Measurements from ENCODE around the gene POU2F2.

The POU2F2 gene

DNA sequence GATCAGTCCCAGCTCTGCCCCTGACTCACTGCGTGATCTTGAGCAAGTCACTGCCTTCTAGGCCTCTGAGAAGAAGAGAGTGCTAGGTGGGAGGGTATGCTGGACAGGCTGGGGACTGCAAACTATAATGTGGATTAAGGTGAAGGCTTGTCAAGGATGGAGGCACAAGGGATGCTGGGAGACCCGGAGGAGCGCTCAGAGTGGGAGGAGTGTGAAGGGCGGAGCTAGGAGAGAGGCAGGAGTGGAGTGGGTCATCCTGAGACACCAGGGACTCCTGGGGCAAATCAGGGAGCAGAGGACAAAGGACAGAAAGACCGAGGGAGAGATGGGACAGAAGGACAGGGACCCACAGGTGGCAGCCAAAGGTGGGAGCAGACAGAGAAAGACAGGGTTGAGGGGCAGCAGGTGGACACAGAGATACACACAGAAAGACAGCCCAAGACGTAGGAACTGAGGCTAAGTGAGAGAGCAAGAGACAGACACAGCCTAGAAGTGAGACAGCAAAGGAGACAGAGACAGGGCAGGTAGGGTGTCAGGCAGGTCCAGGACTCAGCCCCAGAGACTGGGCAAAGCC, 64.8 kb downstream of the POU2F2 start:
- no peak for FAIRE-seq
- TF ChIP-seq POLR2A (IDR thresholded peaks at IDR 0.05; ENCODE audit: low read depth, low read length) = no peak

DNA sequence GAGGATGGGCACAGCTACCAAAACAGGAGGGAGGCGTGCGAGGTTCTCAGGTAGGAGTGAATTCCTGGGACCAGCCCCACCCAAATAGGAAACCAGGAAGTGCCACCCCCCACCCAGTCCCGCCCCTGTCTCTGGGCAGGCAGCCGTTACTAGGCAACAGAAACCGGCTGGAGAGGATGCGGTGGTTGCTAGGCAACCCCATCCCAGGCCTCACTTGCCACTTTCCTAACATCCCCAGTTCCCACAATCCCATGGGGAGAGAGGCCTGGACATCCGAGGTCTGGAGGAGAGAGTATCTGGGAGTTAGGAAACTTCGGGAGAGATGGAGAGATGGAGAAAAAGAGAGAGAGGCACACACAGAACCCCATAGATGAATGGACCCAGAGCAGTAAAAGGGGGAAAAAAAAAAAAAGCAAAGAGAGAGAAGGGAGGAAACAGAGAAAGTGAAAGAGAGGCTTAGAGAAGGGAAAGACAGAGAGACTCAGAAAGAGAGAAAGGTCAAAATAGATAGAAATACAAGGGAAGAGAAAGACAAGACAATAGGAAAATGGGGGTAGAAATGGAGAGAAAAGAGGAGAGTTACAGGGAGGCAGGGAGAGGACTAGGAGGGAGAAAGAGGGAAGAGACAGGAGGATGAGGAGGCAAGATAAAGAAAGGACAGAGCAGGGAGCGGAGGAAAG, 66.0 kb downstream of the POU2F2 start:
- DNase-seq (ENCODE audit: insufficient read length, low spot score) (peak; percentile 66), FAIRE-seq (no peak)
- no peak for TF ChIP-seq POLR2A (IDR thresholded peaks at IDR 0.05; ENCODE audit: low read depth, low read length)

More for the DNA sequence above, 64.8 kb downstream of the POU2F2 start:
- DNase-seq (ENCODE audit: insufficient read length, low spot score) = no peak

DNA sequence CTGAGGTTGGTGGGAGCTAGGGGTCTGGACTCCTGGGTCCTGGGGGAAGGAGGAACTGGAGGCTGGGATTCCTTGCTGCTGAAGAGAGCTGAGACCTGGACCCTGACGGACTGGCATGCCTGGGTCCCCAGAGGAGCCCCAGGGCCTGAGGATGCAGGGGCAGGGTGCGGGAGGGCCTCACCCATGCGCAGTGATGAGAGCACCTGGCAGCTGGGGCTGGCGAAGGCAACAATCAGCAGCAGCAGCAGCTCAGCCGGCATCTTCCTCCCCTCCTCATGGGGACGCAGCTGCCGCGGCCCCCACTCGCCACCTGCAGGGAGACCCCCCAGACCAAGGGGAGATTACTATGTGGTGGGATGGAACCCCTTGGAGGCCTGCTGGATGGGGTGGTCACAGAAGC, 66.7 kb downstream of the POU2F2 start:
- FAIRE-seq = no peak
- no peak for TF ChIP-seq POLR2A (IDR thresholded peaks at IDR 0.05; ENCODE audit: low read depth, low read length)
- DNase-seq (ENCODE audit: insufficient read length, low spot score) = no peak

DNA sequence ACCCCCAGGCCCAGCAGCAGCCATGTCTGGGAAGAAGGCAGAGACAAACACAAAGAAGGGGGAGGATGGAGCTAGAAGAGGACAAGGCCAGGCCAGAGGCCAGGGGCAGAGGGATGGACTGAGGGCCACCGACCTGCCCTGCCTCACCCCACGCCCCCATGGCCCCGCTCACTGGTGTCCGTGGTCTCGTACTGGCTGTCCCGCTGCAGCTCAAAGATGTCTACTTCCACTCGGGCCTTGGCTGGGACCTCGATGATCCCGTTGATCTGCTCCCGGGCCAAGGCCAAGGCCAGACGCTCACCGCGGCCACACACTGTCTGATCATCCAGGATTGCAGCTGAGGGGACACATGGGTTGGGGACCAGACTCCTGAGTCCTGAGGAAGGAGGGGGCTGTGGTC, 67.2 kb downstream of the POU2F2 start:
- DNase-seq (ENCODE audit: insufficient read length, low spot score) = no peak
- no peak for FAIRE-seq
- TF ChIP-seq POLR2A (IDR thresholded peaks at IDR 0.05; ENCODE audit: low read depth, low read length) = no peak

DNA sequence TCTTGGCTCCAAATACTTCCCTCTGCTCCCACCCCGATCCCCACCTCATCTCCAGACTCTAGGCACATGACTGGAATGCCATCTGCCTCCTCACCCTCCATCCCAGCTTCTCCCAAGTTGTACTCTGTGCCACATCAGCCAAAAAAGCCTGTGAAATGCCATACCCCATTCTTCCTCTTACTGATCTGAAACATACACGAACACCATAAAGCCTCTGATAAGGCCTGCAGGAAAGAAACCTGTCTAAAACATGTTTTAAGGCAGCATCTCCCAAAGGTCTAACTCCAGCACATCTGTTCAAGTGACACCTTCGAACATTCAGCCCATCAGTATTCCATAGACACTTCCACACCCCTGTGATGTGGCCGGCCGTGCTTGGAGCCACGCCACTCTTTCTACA, 67.8 kb downstream of the POU2F2 start:
- FAIRE-seq (no peak), DNase-seq (ENCODE audit: insufficient read length, low spot score) (no peak)
- no peak for TF ChIP-seq POLR2A (IDR thresholded peaks at IDR 0.05; ENCODE audit: low read depth, low read length)

- no peak for DNase-seq (ENCODE audit: insufficient read length, low spot score)
- no peak for FAIRE-seq
- no peak for TF ChIP-seq POLR2A (IDR thresholded peaks at IDR 0.05; ENCODE audit: low read depth, low read length)
These were observed 69.9 kb downstream of the POU2F2 start for GRCh38 chr19:42062381-42062780.

DNA sequence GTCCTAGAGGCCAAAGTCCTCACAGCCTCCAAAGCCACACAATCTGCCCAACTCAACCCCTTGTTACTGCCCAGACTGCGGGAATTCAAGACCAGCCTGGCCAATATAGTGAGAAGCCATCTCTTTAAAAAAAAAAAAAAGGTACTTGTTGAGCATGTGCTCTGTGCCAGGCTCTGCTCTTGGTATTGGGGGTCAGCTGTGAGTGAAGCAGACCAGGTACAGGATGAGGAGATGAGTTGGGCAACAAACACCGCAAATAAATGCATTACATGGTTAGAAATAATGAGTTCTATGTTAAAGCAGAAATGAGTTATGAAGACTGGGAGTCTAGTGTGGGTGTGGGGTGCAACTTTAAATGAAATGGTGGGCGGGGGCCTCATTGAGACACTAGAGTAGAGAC, 72.1 kb downstream of the POU2F2 start:
- TF ChIP-seq POLR2A (IDR thresholded peaks at IDR 0.05; ENCODE audit: low read depth, low read length) = no peak
- FAIRE-seq (no peak), DNase-seq (ENCODE audit: insufficient read length, low spot score) (no peak)

DNA sequence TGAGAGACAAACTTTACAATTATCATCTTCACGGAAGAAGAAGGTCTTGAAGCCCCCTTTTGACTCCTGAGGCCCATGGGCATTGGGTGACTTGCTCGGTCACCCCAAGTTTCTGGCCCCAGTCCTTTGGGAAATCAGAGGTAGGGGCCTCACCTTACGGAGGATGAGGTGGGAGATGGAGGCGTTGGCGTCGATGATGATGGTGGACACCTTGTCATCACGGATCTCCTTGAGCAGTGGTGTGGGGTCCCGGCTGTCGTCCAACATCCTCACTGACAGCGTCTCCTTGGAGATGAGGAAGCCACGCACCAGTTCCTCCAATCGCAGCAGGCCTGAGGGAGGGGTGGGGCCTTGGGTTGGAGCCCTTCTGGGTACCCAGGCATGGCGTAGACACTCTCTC, 73.0 kb downstream of the POU2F2 start:
- no peak for FAIRE-seq
- DNase-seq (ENCODE audit: insufficient read length, low spot score) = no peak
- no peak for TF ChIP-seq POLR2A (IDR thresholded peaks at IDR 0.05; ENCODE audit: low read depth, low read length)

DNA sequence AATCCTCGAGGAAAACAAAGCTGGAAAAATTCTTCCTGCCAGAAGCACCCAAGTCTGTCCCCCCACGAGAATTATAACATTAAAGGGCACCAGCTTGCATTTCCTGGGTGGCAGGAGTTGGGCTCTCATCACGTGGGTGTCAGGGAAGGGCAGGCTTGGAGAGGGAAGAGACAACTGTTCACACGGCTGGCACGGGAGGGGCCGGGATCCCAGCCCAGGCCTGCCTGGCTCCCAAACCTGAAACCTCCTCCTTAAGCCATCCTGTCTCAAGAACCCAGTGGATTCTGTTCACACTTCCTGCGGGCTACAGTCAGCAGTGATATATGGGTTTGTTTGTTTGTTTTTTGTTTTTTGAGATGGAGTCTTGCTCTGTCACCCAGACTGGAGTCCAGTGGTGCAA, 74.4 kb downstream of the POU2F2 start:
- FAIRE-seq = no peak
- no peak for TF ChIP-seq POLR2A (IDR thresholded peaks at IDR 0.05; ENCODE audit: low read depth, low read length)

DNA sequence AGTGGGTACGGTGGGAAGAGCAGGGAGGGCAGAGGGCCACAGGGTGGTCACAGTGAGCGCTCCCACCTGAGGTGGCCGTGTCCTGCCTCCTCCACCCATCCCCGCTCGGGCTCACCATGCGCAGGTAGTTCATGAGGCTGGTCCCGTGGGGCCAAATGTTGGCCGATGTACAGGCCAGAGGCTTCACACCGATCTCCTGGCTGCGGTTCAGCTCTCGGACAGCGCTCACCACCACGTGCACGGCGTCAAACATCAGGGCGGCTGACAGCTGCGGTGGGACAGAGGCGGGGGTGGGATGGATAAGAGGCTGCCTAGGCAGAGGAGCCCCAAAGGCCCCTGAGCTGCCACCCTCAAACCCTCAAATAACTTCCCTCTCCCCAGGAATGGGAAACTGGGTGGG, 78.0 kb downstream of the POU2F2 start:
- no peak for DNase-seq (ENCODE audit: insufficient read length, low spot score)
- no peak for TF ChIP-seq POLR2A (IDR thresholded peaks at IDR 0.05; ENCODE audit: low read depth, low read length)
- FAIRE-seq = no peak

More for the DNA sequence above, 74.4 kb downstream of the POU2F2 start:
- no peak for DNase-seq (ENCODE audit: insufficient read length, low spot score)

GRCh38 chr19:42053037-42053935, 79.0 kb downstream of the POU2F2 start:
- no peak for DNase-seq (ENCODE audit: insufficient read length, low spot score)
- no peak for FAIRE-seq
- no peak for TF ChIP-seq POLR2A (IDR thresholded peaks at IDR 0.05; ENCODE audit: low read depth, low read length)

GRCh38 chr19:42052241-42052863, 79.9 kb downstream of the POU2F2 start:
- FAIRE-seq (no peak), DNase-seq (ENCODE audit: insufficient read length, low spot score) (no peak)
- no peak for TF ChIP-seq POLR2A (IDR thresholded peaks at IDR 0.05; ENCODE audit: low read depth, low read length)

- peak; percentile 81 for DNase-seq (ENCODE audit: insufficient read length, low spot score)
- no peak for TF ChIP-seq POLR2A (IDR thresholded peaks at IDR 0.05; ENCODE audit: low read depth, low read length)
- peak; percentile 23 for FAIRE-seq
These were observed 80.8 kb downstream of the POU2F2 start for GRCh38 chr19:42051166-42052115.
